ENCODE data around the gene TNS1. TPM values are rescaled to one million over a fixed set of nuclear protein-coding genes. Genes with fewer than 3 reads are reported as not detected.

Gene TNS1
- total RNA-seq, 1 donor from 2014 or later, result 828 TPM

DNA sequence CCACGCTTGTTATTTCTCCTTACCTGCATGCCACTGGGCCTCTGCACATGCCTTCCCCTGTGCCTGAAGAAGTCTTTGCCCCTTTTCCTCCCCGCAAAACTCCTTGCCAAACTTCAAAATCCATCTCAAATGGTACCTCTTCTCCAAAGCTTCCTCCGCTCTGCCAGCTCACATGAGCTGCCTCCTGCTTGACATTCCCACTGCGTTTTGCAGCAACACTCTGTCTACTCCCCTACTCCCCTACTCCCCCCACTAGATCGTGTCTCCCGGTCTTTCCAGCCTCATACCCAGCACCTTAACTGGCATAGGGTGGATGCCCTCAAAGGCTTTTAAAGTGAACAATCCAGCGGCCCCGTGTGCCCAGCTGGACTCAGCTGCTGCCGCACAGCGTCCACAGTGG is 65.8 kb downstream of the TNS1 start:
- peak; percentile 6 for DNase-seq

DNA sequence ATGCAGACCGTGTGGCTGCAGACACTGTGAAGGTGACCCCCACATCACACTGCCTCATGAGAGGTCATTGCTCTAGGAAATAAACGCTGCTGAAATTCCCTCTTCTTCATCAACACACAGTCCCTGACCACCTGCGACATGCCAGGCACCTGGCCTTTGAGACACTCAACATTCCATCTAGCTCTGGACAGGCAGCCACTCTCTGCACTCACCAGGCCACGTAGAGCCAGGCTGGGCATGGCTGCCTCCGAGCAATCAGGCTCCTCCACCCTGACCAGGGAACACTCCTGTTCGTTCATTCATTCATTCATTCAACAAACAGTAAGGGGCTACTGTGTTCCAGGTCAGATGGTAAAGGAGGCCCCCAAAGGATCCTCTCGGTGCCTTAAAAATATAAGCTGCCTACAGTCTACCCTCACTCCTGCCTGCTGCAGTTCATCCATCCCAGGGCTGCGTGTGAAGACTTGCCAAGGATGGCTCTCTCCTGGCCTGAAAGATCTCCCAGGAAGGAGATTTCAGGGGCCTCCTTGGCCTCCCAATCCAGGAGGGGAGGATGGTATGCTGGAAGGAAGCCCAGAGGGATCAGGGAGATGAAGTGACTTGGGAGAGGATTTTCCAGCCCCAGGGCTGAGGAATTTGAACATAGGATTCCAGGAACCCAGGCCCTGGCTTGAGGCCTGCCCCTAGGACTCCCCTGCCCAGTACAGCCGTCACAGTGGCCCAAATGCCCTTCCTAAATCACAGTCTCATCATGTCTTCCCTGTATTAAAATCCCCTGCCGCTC is 66.7 kb downstream of the TNS1 start:
- Histone ChIP-seq H3K27me3 (ENCODE audit: low read depth) (no peaks in the 10 kb centered on the region), H3K4me3 (peak overlapping the region; percentile 84), H3K9me3 (replicated peaks) (no peaks in the 10 kb centered on the region), H3K4me1 (peaks cover 100% of the 10 kb centered on the region), H3K27ac (replicated peaks) (peak overlapping the region; percentile 95), H3K36me3 (peaks cover 3% of the 10 kb centered on the region)
- TF ChIP-seq, protein P1, sequence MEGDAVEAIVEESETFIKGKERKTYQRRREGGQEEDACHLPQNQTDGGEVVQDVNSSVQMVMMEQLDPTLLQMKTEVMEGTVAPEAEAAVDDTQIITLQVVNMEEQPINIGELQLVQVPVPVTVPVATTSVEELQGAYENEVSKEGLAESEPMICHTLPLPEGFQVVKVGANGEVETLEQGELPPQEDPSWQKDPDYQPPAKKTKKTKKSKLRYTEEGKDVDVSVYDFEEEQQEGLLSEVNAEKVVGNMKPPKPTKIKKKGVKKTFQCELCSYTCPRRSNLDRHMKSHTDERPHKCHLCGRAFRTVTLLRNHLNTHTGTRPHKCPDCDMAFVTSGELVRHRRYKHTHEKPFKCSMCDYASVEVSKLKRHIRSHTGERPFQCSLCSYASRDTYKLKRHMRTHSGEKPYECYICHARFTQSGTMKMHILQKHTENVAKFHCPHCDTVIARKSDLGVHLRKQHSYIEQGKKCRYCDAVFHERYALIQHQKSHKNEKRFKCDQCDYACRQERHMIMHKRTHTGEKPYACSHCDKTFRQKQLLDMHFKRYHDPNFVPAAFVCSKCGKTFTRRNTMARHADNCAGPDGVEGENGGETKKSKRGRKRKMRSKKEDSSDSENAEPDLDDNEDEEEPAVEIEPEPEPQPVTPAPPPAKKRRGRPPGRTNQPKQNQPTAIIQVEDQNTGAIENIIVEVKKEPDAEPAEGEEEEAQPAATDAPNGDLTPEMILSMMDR (IDR thresholded peaks at IDR 0.05; ENCODE audit: borderline replicate concordance), result no peak
- peak; percentile 11 for DNase-seq
- intact Hi-C loops (cut with micrococcal nuclease), result no loop called here

More for the DNA sequence above, 65.8 kb downstream of the TNS1 start:
- TF ChIP-seq, protein P1 (IDR thresholded peaks at IDR 0.05; ENCODE audit: borderline replicate concordance), result no peak
- peaks cover 4% of the 10 kb centered on the region for H3K36me3 ChIP-seq
- intact Hi-C loops (cut with micrococcal nuclease), result no loop called here
- H3K4me1 ChIP-seq, result peaks cover 100% of the 10 kb centered on the region
- no peaks in the 10 kb centered on the region for H3K9me3 ChIP-seq (replicated peaks)
- H3K27ac ChIP-seq (replicated peaks), result peak overlapping the region; percentile 95
- H3K27me3 ChIP-seq (ENCODE audit: low read depth), result no peaks in the 10 kb centered on the region
- H3K4me3 ChIP-seq, result peak overlapping the region; percentile 84

DNA sequence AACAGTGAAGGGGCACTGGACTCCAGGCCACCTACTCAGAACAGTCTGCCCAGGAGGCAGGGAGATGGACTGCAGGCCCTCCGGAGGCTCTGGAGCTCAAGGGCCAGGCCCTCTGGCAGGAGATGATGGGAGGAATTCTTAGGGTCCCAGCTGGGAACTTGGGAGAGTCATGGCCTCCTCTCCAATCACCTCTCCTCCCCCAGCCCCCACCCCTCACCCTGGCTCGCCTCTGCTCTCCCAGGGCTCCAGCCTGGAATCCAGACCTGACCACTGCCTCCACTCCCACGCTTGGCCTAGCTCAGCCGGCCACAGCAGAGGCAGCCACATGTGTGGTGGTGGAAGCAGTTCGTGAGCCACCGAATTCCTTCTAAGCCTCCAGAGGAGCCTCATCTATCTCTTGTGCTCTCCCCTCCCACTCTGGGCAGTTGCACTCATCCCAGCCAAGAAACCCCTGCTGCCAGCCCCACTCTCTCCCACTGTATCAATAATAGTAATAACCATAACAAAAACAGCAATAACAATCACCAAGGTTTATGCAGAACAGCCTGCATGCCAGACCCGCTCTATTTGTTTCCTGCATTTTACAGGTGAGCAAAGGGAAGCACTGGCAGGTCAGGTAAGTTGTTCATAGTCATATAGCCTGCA is 67.4 kb downstream of the TNS1 start:
- peaks cover 100% of the 10 kb centered on the region for H3K4me1 ChIP-seq
- no peaks in the 10 kb centered on the region for H3K27me3 ChIP-seq (ENCODE audit: low read depth)
- intact Hi-C loops (cut with micrococcal nuclease), result no loop called here
- TF ChIP-seq, protein P1 (IDR thresholded peaks at IDR 0.05; ENCODE audit: borderline replicate concordance), result no peak
- peak overlapping the region; percentile 95 for H3K27ac ChIP-seq (replicated peaks)
- peaks cover 3% of the 10 kb centered on the region for H3K36me3 ChIP-seq
- no peaks in the 10 kb centered on the region for H3K9me3 ChIP-seq (replicated peaks)
- DNase-seq, result peak; percentile 63
- H3K4me3 ChIP-seq, result peak overlapping the region; percentile 84

GRCh38 chr2:217934321-217935131 is 68.3 kb downstream of the TNS1 start:
- Histone ChIP-seq H3K36me3 (peaks cover 3% of the 10 kb centered on the region), H3K27ac (replicated peaks) (peak overlapping the region; percentile 95), H3K27me3 (ENCODE audit: low read depth) (no peaks in the 10 kb centered on the region), H3K4me3 (peak overlapping the region; percentile 84), H3K4me1 (peaks cover 100% of the 10 kb centered on the region), H3K9me3 (replicated peaks) (no peaks in the 10 kb centered on the region)
- intact Hi-C loops (cut with micrococcal nuclease), result no loop called here
- TF ChIP-seq, protein P1 (IDR thresholded peaks at IDR 0.05; ENCODE audit: borderline replicate concordance), result no peak
- DNase-seq, result peak; percentile 73

GRCh38 chr2:217933617-217933993 is 69.2 kb downstream of the TNS1 start:
- H3K36me3 ChIP-seq, result peaks cover 3% of the 10 kb centered on the region
- H3K27me3 ChIP-seq (ENCODE audit: low read depth), result no peaks in the 10 kb centered on the region
- no peak for DNase-seq
- peak overlapping the region; percentile 84 for H3K4me3 ChIP-seq
- TF ChIP-seq, protein P1 (IDR thresholded peaks at IDR 0.05; ENCODE audit: borderline replicate concordance), result no peak
- intact Hi-C loops (cut with micrococcal nuclease), result no loop called here
- H3K27ac ChIP-seq (replicated peaks), result peak overlapping the region; percentile 95
- H3K4me1 ChIP-seq, result peaks cover 100% of the 10 kb centered on the region
- H3K9me3 ChIP-seq (replicated peaks), result no peaks in the 10 kb centered on the region
